NCI-H2196 (cell line): Measurements from ENCODE around the gene FYB2.
"Not testable (repeated sequence)": the region's sequence is repeated elsewhere in the genome, so short reads cannot be mapped to it uniquely, and the experiment has no call there.

Experiments
- DNase-seq: peaks from one replicate; lab custom pipeline; 2025; ENCODE audit not compliant: unreplicated experiment; lab: John Stamatoyannopoulos, UW

Gene FYB2

GRCh38 chr1:56797065-56797685 lies 22.0 kb downstream of the FYB2 start:
- peak; percentile 31 for DNase-seq

DNA sequence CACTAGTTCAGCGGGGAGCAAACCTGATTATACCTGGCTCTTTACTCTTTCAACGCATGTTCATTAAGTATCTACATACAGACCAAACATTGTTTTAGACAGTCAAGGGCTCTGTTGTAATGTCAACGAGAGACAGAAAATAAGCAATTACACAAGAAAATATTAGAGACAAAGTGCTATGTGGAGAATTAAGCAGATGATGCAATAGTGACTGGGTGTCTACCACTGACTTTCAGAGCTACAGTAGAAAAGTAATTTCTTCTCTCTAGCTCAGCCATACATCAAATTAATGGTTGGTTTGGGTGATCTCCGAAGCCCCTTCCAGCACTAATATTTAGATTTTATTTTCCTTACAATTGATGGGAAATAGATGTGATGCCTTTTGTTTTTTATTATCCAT lies 23.3 kb downstream of the FYB2 start:
- DNase-seq = no peak

DNA sequence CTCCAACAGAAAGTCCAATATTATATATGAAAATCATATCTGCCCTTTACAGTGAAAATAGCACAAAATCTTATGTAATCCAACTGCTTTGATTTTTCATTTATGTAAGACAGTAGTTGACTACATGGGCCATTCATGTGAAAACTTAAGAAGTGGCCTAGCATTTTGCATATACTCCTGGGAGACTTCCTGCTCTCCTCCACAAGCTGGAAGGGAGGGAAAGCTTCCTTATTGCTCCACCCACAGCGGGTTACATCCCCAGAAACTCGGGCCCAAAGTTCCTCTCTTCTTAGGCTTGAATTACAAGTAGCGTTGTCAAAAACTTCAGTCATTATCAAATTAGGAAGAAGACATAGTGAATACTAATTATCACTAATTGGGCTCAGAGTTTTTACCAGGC lies 29.2 kb downstream of the FYB2 start:
- no peak for DNase-seq

DNA sequence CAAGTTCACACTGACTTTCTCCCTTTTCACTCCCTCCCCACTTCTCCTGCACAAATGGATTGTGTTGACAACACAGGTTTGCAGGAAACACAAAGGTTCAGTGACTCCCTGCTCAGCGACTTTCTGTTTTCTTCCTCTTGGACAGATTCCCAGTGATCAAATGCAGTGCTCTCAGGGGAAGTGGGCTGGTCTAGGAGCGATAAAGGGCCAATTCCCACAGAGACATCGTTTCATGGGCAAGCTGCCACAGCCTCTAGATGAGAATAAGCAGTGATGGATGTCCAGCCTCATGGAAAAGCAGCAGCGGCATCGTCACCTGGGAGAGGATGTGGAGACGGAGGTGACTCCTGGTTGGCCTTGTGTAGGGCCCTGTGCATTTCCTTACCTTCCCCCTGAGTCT lies 30.6 kb downstream of the FYB2 start:
- peak; percentile 78 for DNase-seq

- DNase-seq = peak; percentile 17
Observed at GRCh38 chr1:56788102-56788501, 31.1 kb downstream of the FYB2 start.

DNA sequence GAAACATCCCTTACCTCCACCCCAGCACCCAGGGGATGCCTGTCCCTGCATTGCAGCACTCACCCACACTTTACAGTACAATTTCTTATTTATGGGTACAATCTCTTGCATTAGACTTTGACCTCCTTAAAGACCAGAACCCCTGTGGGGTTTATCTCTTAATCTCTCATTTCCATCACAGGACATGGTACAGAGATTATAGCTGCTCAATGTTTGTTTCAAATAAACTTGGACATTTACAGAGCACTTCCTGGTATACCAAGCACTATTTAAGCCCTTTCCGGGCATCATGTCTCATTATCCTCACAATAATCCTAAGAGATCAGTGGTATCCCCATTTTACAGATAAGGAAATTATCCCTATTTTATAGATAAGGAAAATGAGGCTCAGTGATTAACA lies 31.9 kb downstream of the FYB2 start:
- no peak for DNase-seq

GRCh38 chr1:56782773-56783172 lies 36.4 kb downstream of the FYB2 start:
- no peak for DNase-seq

DNA sequence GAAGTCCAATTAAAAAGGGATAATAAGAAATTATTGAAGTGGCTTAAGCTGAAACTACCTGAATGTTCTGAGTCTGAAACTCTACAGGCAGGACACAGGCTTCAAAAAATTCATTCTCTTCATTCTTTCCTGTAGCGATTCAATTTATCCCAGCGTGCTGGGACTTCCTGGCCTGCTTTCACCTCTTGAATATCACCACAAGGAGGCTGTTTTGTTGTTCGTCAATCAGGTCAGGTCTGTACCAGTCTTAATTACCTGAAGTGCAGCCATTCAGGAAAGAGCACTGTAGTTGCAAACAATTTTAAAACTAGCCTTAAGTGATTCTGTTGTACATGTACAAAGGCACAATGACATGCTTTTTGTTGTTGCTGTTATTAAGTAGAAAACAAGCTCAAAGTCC lies 38.4 kb downstream of the FYB2 start:
- no peak for DNase-seq

DNA sequence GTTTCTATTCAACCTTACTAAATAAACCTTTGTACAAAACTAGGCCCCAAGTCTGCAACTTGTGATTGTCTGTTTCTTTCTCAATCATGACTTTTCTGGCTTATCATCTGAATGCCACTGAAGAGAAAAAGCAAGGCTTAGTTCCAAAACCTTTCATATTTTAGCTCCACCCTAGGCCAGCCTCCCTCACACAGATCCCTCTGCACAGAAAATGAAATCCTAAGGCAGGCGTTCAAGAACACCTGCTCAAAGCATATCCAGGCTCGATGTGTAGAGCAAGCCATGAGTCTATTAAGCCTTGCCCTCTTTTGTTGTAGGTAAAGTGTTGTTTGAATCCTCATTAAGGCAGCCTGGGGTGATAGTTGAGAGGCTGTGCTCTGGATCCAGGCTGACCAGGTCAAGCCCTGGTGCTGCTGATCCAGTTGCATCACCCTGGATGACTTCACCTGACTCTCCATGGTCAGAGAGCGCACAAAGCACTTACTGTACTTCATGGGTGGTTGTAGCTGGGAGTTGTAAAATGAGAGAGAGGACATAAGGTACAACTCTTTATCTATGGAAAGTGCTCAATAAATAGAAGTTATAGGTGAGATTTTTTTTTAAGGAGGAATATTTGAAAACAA lies 39.0 kb downstream of the FYB2 start:
- DNase-seq = peak; percentile 30

- no peak for DNase-seq
Observed at GRCh38 chr1:56777972-56778371, 41.2 kb downstream of the FYB2 start.

DNA sequence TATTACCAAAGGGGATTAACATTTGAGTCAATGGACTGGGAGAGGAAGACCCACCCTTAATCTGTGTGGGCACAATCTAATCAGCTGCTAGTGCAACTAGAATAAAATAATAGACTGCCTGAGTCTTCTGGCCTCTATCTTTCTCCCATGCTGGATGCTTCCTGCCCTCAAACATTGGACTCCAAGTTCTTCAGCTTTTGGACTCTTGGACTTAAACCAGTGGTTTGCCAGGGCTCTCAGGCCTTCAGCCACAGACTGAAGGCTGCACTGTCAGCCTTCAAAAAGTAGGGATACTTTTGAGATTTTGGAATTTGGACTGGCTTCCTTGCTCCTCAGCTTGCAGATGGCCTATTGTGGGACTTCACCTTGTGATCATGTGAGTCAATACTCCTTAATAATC lies 44.5 kb downstream of the FYB2 start:
- not testable (repeated sequence) for DNase-seq

DNA sequence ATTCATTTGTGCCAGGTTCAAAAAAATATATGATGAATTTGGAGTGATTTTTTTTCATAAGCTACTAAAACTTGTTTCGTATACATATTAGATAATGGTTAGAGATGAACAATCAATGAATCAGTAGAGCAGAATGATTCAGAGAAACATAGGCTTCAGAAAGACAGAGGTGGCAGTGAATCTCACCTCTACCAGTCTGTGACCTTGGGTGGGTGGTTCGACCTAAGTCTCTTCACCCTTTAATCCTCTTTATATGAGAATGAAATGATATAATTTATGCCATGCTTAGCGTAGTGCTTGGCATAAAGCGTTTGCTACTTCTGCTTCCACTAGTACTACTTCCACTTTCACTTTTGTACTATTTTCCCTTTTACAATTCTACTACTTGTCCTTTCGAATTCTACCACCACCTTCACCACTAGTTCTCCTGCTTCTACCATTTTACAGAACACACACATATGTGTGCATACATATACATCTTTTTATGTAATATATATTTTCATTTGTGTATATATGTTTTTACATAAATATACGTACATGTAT lies 45.1 kb downstream of the FYB2 start:
- no peak for DNase-seq

DNA sequence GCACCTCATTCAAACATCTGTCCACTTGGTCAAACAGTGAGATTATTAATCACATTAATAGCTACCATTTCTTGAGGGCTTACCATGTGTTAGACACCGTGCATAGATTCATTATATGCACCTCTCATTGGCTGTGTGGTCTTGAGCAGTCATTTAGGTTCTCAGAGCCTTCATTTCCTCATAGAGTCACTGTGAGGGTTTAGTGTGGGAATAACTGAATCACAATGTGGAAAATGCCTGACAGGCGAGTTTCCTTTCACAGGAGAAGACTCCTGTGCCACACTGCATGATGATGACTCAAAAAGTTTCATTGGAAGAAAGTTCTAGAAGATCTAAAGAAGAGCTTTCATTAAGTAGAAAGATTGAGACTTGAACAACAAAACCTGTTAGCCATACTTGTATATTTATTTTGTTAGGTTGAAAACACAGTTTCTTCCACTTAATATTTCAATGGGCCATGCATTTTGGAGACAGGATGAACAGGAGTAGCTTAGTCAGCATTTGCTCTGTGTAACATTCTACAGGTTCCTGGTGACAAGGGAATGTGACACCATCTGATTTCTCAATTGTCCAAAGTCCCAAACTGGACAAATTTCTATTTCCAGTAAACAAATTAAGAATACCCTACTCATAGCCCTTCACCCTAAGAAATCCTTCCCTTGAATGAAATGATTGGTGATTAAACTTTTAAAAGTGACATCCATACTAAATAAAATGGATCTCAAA lies 45.7 kb downstream of the FYB2 start:
- no peak for DNase-seq

GRCh38 chr1:56771717-56772116 lies 47.5 kb downstream of the FYB2 start:
- no peak for DNase-seq

- DNase-seq = no peak
Observed at GRCh38 chr1:56758794-56759193, 60.4 kb downstream of the FYB2 start.

DNA sequence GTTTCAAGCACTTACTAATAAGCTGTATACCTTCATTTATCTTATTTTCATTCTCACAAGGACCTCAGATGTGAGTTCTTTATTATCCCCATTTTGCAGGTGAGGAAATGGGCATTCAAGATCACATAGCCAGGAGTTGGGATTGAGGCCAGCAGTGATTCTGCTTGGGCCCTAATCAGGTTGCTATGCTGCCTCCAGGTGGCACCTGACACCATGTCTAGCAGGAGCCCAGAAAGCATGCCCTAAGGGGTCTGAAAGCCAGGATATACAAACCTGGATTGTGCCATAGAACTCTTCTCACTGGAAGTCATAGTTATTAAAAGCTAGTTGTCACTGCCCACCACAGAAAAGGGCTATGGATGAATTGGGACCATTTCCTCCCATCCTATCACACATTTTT lies 61.1 kb downstream of the FYB2 start:
- DNase-seq = peak; percentile 50

DNA sequence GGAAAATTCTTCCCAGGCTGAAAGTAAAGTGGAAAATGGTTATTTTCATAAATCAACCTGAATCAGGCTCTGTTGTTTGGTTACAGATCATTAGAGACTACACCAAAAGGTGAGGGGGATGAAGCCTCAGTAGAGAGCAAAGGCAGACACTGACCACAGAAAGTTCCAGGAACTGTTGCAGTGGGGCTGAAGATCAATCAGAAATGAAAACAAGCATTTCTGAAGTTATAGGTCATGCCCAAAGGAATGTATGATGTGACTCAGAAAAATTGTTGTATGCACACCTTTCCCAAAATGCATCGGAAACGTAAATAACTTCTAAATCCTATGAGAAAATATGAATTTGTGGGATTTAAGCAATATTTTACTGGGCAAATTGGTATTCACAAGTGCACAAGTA lies 63.3 kb downstream of the FYB2 start:
- no peak for DNase-seq

- no peak for DNase-seq
Observed at GRCh38 chr1:56754708-56755479, 64.3 kb downstream of the FYB2 start.

- no peak for DNase-seq
Observed at GRCh38 chr1:56745231-56745630, 74.0 kb downstream of the FYB2 start.

- no peak for DNase-seq
Observed at GRCh38 chr1:56728964-56729363, 90.2 kb downstream of the FYB2 start.

- no peak for DNase-seq
Observed at GRCh38 chr1:56726706-56727105, 92.5 kb downstream of the FYB2 start.
